ENCODE measurements around the gene RNF150.

RNF150 gene

GRCh38 chr4:140901736-140902336 is 231.4 kb downstream of the RNF150 start:
- H3K9ac ChIP-seq (ENCODE audit: low read depth, low read length), result no peak overlapping the region
- no peak overlapping the region for H3K4me3 ChIP-seq (ENCODE audit: low read length)
- H3K4me1 ChIP-seq (ENCODE audit: control insufficient read depth, insufficient read depth, low read length), result no peaks in the 10 kb centered on the region
- H3K9me3 ChIP-seq (replicated peaks; ENCODE audit: low read length), result no peaks in the 10 kb centered on the region
- H3K4me2 ChIP-seq (ENCODE audit: low read length), result no peak overlapping the region
- H3K27me3 ChIP-seq (ENCODE audit: control insufficient read depth, insufficient read depth, low read length), result no peaks in the 10 kb centered on the region
- H3K36me3 ChIP-seq (ENCODE audit: insufficient read depth, low read length), result peaks cover 3% of the 10 kb centered on the region

DNA sequence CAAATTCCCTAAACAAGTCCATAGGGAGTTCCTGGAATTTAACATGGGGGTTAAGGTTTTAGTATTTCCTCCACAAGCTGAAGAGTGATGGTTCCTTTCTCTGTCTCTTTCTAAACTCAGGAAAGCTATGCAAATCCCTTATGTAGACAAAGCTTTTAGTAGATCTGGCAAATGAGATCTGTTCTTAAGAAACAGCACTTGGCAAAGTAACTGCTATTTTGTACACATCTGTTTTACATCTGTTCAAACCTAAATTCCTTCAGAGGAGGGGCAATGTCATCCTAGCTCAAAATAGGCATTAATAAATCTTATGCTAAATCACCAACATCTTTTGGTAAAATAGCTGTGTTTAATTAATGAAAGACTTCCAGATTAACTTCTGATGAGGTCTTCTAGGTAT is 239.3 kb downstream of the RNF150 start:
- H3K4me3 ChIP-seq (ENCODE audit: low read length), result no peak overlapping the region
- H3K9me3 ChIP-seq (replicated peaks; ENCODE audit: low read length), result no peaks in the 10 kb centered on the region
- H3K36me3 ChIP-seq (ENCODE audit: insufficient read depth, low read length), result no peaks in the 10 kb centered on the region
- no peak overlapping the region for H3K4me2 ChIP-seq (ENCODE audit: low read length)
- H3K27me3 ChIP-seq (ENCODE audit: control insufficient read depth, insufficient read depth, low read length), result no peaks in the 10 kb centered on the region
- H3K4me1 ChIP-seq (ENCODE audit: control insufficient read depth, insufficient read depth, low read length), result no peaks in the 10 kb centered on the region
- H3K9ac ChIP-seq (ENCODE audit: low read depth, low read length), result no peak overlapping the region

- Histone ChIP-seq H3K9ac (ENCODE audit: low read depth, low read length) (no peak overlapping the region), H3K36me3 (ENCODE audit: insufficient read depth, low read length) (no peaks in the 10 kb centered on the region), H3K9me3 (replicated peaks; ENCODE audit: low read length) (no peaks in the 10 kb centered on the region), H3K4me1 (ENCODE audit: control insufficient read depth, insufficient read depth, low read length) (no peaks in the 10 kb centered on the region), H3K4me3 (ENCODE audit: low read length) (no peak overlapping the region), H3K27me3 (ENCODE audit: control insufficient read depth, insufficient read depth, low read length) (no peaks in the 10 kb centered on the region), H3K4me2 (ENCODE audit: low read length) (no peak overlapping the region)
Measured at GRCh38 chr4:140888054-140888453, 245.2 kb downstream of the RNF150 start.

DNA sequence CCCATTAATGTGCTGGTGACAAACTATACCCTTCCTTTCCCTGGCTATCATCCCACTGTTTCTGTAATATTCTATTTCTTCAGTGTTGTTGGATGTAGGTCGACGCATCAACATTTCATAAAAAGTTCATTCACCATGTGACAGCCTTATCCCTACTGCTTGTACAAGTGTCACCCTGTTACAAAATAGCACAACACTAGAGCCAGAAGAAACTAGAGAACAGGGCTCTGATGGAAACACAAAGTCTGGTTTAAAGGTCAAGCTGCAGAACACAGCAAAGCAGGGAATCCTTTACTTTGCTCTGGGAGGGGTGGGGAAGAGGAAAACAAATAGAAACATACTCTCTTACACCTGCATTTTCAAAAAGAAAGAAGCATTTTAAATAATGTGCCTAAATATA is 245.8 kb downstream of the RNF150 start:
- Histone ChIP-seq H3K27me3 (ENCODE audit: control insufficient read depth, insufficient read depth, low read length) (no peaks in the 10 kb centered on the region), H3K9me3 (replicated peaks; ENCODE audit: low read length) (no peaks in the 10 kb centered on the region), H3K4me1 (ENCODE audit: control insufficient read depth, insufficient read depth, low read length) (no peaks in the 10 kb centered on the region), H3K36me3 (ENCODE audit: insufficient read depth, low read length) (no peaks in the 10 kb centered on the region), H3K9ac (ENCODE audit: low read depth, low read length) (no peak overlapping the region), H3K4me3 (ENCODE audit: low read length) (no peak overlapping the region), H3K4me2 (ENCODE audit: low read length) (no peak overlapping the region)

- Histone ChIP-seq H3K27me3 (ENCODE audit: control insufficient read depth, insufficient read depth, low read length) (no peaks in the 10 kb centered on the region), H3K4me1 (ENCODE audit: control insufficient read depth, insufficient read depth, low read length) (no peaks in the 10 kb centered on the region), H3K9ac (ENCODE audit: low read depth, low read length) (no peak overlapping the region), H3K36me3 (ENCODE audit: insufficient read depth, low read length) (no peaks in the 10 kb centered on the region), H3K4me2 (ENCODE audit: low read length) (no peak overlapping the region), H3K4me3 (ENCODE audit: low read length) (no peak overlapping the region), H3K9me3 (replicated peaks; ENCODE audit: low read length) (no peaks in the 10 kb centered on the region)
Measured at GRCh38 chr4:140884431-140885058, 248.7 kb downstream of the RNF150 start.

DNA sequence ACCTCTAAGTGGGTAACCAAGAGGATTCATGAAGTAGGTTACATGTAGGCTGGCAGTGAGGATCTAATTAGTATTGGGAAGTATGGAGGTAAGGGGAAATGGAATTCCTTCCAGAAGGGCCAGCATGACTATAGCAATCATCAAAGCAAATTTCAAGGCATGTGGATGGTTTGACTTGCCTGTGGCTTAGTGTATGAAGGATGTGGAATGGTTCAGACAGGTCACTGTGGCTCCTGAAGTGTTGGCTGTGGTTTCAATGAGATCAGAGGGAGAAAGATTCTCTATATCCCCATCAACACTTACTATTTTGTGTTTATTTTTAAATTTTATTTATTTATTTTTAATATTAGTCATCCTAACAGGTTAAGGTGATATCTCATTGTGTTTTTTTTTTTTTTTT is 255.5 kb downstream of the RNF150 start:
- Histone ChIP-seq H3K9ac (ENCODE audit: low read depth, low read length) (no peak overlapping the region), H3K36me3 (ENCODE audit: insufficient read depth, low read length) (no peaks in the 10 kb centered on the region), H3K27me3 (ENCODE audit: control insufficient read depth, insufficient read depth, low read length) (no peaks in the 10 kb centered on the region), H3K4me1 (ENCODE audit: control insufficient read depth, insufficient read depth, low read length) (no peaks in the 10 kb centered on the region), H3K4me3 (ENCODE audit: low read length) (no peak overlapping the region), H3K9me3 (replicated peaks; ENCODE audit: low read length) (peaks cover 3% of the 10 kb centered on the region), H3K4me2 (ENCODE audit: low read length) (no peak overlapping the region)

- H3K4me1 ChIP-seq (ENCODE audit: control insufficient read depth, insufficient read depth, low read length), result no peaks in the 10 kb centered on the region
- H3K4me3 ChIP-seq (ENCODE audit: low read length), result no peak overlapping the region
- H3K9ac ChIP-seq (ENCODE audit: low read depth, low read length), result no peak overlapping the region
- H3K9me3 ChIP-seq (replicated peaks; ENCODE audit: low read length), result peaks cover 3% of the 10 kb centered on the region
- H3K4me2 ChIP-seq (ENCODE audit: low read length), result no peak overlapping the region
- no peaks in the 10 kb centered on the region for H3K27me3 ChIP-seq (ENCODE audit: control insufficient read depth, insufficient read depth, low read length)
- no peaks in the 10 kb centered on the region for H3K36me3 ChIP-seq (ENCODE audit: insufficient read depth, low read length)
Measured at GRCh38 chr4:140876615-140877364, 256.5 kb downstream of the RNF150 start.

- no peak overlapping the region for H3K4me3 ChIP-seq (ENCODE audit: low read length)
- H3K9ac ChIP-seq (ENCODE audit: low read depth, low read length), result no peak overlapping the region
- H3K36me3 ChIP-seq (ENCODE audit: insufficient read depth, low read length), result no peaks in the 10 kb centered on the region
- H3K4me2 ChIP-seq (ENCODE audit: low read length), result no peak overlapping the region
- no peaks in the 10 kb centered on the region for H3K27me3 ChIP-seq (ENCODE audit: control insufficient read depth, insufficient read depth, low read length)
- H3K9me3 ChIP-seq (replicated peaks; ENCODE audit: low read length), result peaks cover 3% of the 10 kb centered on the region
- H3K4me1 ChIP-seq (ENCODE audit: control insufficient read depth, insufficient read depth, low read length), result no peaks in the 10 kb centered on the region
Measured at GRCh38 chr4:140875746-140876452, 257.4 kb downstream of the RNF150 start.

- Histone ChIP-seq H3K27me3 (ENCODE audit: control insufficient read depth, insufficient read depth, low read length) (no peaks in the 10 kb centered on the region), H3K9ac (ENCODE audit: low read depth, low read length) (no peak overlapping the region), H3K4me1 (ENCODE audit: control insufficient read depth, insufficient read depth, low read length) (no peaks in the 10 kb centered on the region), H3K4me2 (ENCODE audit: low read length) (no peak overlapping the region), H3K4me3 (ENCODE audit: low read length) (no peak overlapping the region), H3K9me3 (replicated peaks; ENCODE audit: low read length) (peaks cover 3% of the 10 kb centered on the region), H3K36me3 (ENCODE audit: insufficient read depth, low read length) (no peaks in the 10 kb centered on the region)
Measured at GRCh38 chr4:140874056-140874455, 259.2 kb downstream of the RNF150 start.

- no peaks in the 10 kb centered on the region for H3K9me3 ChIP-seq (replicated peaks; ENCODE audit: low read length)
- H3K36me3 ChIP-seq (ENCODE audit: insufficient read depth, low read length), result peaks cover 10% of the 10 kb centered on the region
- no peak overlapping the region for H3K9ac ChIP-seq (ENCODE audit: low read depth, low read length)
- H3K27me3 ChIP-seq (ENCODE audit: control insufficient read depth, insufficient read depth, low read length), result no peaks in the 10 kb centered on the region
- no peaks in the 10 kb centered on the region for H3K4me1 ChIP-seq (ENCODE audit: control insufficient read depth, insufficient read depth, low read length)
- no peak overlapping the region for H3K4me2 ChIP-seq (ENCODE audit: low read length)
- no peak overlapping the region for H3K4me3 ChIP-seq (ENCODE audit: low read length)
Measured at GRCh38 chr4:140871368-140871767, 261.9 kb downstream of the RNF150 start.

DNA sequence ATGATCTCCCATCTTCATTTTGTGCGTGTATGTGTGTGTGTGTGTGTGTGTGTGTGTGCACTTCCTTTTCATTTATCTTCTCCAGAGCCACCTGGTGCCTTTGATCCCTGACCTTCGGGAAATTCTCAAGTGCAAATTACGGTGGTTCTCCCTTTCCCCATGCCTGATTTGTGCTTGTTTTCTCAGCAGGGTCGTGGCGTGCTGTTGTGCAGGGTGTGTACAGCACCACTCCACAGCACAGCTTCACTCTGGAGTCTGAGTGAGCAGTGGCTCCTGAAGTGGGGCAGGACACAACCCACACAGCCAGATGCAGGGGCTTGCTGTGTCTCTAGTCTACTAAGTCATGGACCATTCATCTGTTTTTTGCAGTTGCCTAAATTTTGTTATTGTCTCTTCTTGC is 262.8 kb downstream of the RNF150 start:
- no peak overlapping the region for H3K4me2 ChIP-seq (ENCODE audit: low read length)
- no peaks in the 10 kb centered on the region for H3K4me1 ChIP-seq (ENCODE audit: control insufficient read depth, insufficient read depth, low read length)
- H3K27me3 ChIP-seq (ENCODE audit: control insufficient read depth, insufficient read depth, low read length), result no peaks in the 10 kb centered on the region
- no peaks in the 10 kb centered on the region for H3K9me3 ChIP-seq (replicated peaks; ENCODE audit: low read length)
- no peak overlapping the region for H3K9ac ChIP-seq (ENCODE audit: low read depth, low read length)
- peaks cover 10% of the 10 kb centered on the region for H3K36me3 ChIP-seq (ENCODE audit: insufficient read depth, low read length)
- no peak overlapping the region for H3K4me3 ChIP-seq (ENCODE audit: low read length)
